Ovary (tissue), 9 donors: Measurements from ENCODE around the gene DPYSL4. TPM values are rescaled to one million over a fixed set of nuclear protein-coding genes. Genes with fewer than 3 reads are reported as not detected.
A peak's percentile ranks its signal among the peaks of the same experiment; 100 is the strongest.

Experiments
- DNase-seq, 5 donors: peaks; one replicate each; pipeline ENCODE4 v3.0.0-alpha.2; 2019 to 2020
- H3K27ac ChIP-seq, 2 donors: fragments of 200-600 bp; one replicate each; pipeline versions ENCODE4 v1.5.1 to v1.8.0; 2019 to 2022
- H3K27me3 ChIP-seq: fragments of 200-600 bp; one replicate; pipeline ENCODE4 v1.8.0; 2022
- H3K36me3 ChIP-seq: fragments of 200-600 bp; sonication (generic); one replicate; pipeline ENCODE4 v1.5.1; 2019
- H3K4me1 ChIP-seq: one replicate; pipeline ENCODE4 v1.8.1; 2013; ENCODE audit warnings: mild to moderate bottlenecking, moderate library complexity; ENCODE audit not compliant: insufficient read depth
- H3K4me3 ChIP-seq: fragments of 200-600 bp; sonication (generic); one replicate; pipeline ENCODE4 v1.5.1; 2017
- H3K9me3 ChIP-seq, 2 donors: fragments of 200-600 bp in 1 of 2; sonication (generic) in 1 of 2; one replicate each; pipeline versions ENCODE4 v1.5.1 to v1.8.1; 2013 to 2019; ENCODE audit warnings: mild to moderate bottlenecking in 1 of 2, moderate library complexity in 1 of 2
- EP300 ChIP-seq: sonication (generic); formaldehyde crosslinking; IDR thresholded peaks from one replicate; pipeline ENCODE4 v1.6.1; 2017; ENCODE audit warnings: antibody characterized with exemption
- POLR2A ChIP-seq: fragments of 450-650 bp; IDR thresholded peaks from one replicate; pipeline ENCODE4 v1.6.1; 2017; ENCODE audit warnings: antibody characterized with exemption, mild to moderate bottlenecking, moderate library complexity
- WGBS, 3 donors: extraction: QIAGEN DNeasy Blood & Tissue Kit in 1 of 3; methylation state at CpG; one replicate each; pipeline versions ENCODE4 v1.1.5 to v1.1.7; 2013 to 2017; 5-methylcytosine and 5-hydroxymethylcytosine counted together
- intact Hi-C, 4 donors: fragments of 100-400 bp; cut with DNase I; formaldehyde crosslinking; loops; one replicate each; pipeline versions ENCODE4 v1.11.0 to v1.15.1; 2022 to 2023
- polyA plus RNA-seq, 2 donors: library from polyadenylated mRNA; stranded (reverse); fragments of 200-250 nt in 1 of 2; fragments of 350-450 nt in 1 of 2; fragmentation: Illumina TruSeq in 1 of 2; extraction: RNeasy Lipid Tissue Mini Kit (QIAGEN cat#74804) in 1 of 2; gene quantifications; one replicate each; pipeline ENCODE4 v1.2.3, GENCODE V29; 2013 to 2014
- total RNA-seq, 7 donors: library from RNA; depleted of rRNA in 2 of 7; stranded (reverse); fragments of >200 nt in 2 of 7; fragmentation: NEBNext Ultra II Directional in 3 of 7; extraction: Animal tissue kit (Norgen Biotek cat#: 25700) in 3 of 7; gene quantifications; one replicate each; pipeline versions ENCODE4 v1.1.0 to v1.2.4, GENCODE V29; 2016 to 2023
- TF ChIP-seq, protein P1 (sequence below), 3 donors: fragments of 450-650 bp in 2 of 3; fragments of 200-600 bp in 1 of 3; IDR thresholded peaks; one replicate each; pipeline versions ENCODE4 v1.5.1 to v1.8.0; 2016 to 2022; ENCODE audit warnings: antibody characterized with exemption in 3 of 3, mild to moderate bottlenecking in 1 of 3
- donor health status: DM: no; HTN: no; CAD: no; lungs with moderate emphysema.
- donor health status: DM: no; HTN: no; CAD: no.
- donor health status: Bipolar disorder and iron deficiency.
- donor health status: DM: yes; HTN: yes; CAD: no.
- donor health status: DM: no; HTN: no; CAD: no.
- donor health status: DM: yes; HTN: yes; CAD: no.

DPYSL4 gene
- total and polyA plus RNA-seq, 9 donors: 0.27 to 7.0 (median 1.7) TPM

DNA sequence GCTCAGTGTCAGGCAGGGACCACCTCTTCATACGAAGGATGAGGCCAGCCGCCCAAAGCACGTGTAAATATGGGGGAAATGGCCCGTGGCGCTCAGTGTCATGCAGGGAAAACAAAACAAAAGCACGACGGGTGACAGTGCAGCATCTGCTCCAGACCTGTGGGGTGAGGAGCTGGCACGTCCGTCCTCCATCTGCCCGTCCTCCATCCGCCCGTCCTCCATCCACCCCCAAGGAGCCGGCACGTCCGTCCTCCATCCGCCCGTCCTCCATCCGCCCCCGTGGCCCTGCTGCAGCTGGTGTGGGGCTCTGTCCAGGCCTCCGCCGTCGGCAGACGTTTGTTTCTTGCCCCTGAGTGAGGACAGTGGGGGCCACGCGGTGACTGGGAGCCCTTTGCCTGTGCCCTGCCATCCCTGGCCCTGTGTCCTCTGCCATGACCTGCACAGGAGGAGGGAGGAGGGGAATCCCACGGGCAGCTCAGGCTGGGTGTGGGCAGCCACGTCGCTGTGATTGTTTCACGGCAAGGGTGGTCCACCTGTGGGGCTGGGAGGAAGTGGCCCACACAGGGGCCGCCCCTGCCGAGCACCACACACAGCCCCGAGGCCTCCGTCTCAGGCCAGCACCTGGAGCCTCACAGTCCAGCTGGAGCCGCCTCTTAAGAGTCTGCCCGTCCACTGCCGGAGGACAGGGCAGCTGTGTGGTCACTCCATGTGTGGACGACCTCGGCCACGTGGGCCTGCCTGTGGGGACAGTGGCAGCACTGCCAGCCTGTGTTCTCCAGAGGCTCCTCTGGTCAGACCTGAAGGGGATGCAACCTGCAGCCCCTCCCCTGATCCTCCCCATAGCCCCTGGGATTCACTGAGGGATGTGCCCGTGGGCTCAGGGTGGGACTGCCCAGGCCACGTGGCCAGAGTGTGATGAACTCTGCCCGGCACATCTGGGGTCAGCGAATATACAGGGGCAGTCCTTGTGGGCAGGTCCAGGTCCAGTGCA lies 38.2 kb upstream of the DPYSL4 start:
- TF ChIP-seq EP300 (no peak), POLR2A (no peak)
- TF ChIP-seq, protein P1, sequence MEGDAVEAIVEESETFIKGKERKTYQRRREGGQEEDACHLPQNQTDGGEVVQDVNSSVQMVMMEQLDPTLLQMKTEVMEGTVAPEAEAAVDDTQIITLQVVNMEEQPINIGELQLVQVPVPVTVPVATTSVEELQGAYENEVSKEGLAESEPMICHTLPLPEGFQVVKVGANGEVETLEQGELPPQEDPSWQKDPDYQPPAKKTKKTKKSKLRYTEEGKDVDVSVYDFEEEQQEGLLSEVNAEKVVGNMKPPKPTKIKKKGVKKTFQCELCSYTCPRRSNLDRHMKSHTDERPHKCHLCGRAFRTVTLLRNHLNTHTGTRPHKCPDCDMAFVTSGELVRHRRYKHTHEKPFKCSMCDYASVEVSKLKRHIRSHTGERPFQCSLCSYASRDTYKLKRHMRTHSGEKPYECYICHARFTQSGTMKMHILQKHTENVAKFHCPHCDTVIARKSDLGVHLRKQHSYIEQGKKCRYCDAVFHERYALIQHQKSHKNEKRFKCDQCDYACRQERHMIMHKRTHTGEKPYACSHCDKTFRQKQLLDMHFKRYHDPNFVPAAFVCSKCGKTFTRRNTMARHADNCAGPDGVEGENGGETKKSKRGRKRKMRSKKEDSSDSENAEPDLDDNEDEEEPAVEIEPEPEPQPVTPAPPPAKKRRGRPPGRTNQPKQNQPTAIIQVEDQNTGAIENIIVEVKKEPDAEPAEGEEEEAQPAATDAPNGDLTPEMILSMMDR (IDR thresholded peaks at IDR 0.05): no peak
- intact Hi-C loops: loop anchor here in 2 of 4 donors (10.0 kb wide), 2 partner anchors 114 to 264 kb away; no protein-coding TSS in a partner anchor
- 85 to 86% (median 85%) methylated on average over 43 of the region's 43 CpGs for WGBS, 3 donors
- H3K4me1 ChIP-seq: no peaks in the 10 kb centered on the region
- peak in 1 of 5 donors; percentile 25 for DNase-seq
- H3K27ac ChIP-seq: no peak overlapping the region
- no peaks in the 10 kb centered on the region for H3K27me3 ChIP-seq
- no peak overlapping the region for H3K4me3 ChIP-seq
- H3K36me3 ChIP-seq: no peaks in the 10 kb centered on the region
- H3K9me3 ChIP-seq: no peaks in the 10 kb centered on the region

- WGBS, 3 donors: 77 to 89% (median 87%) methylated on average over 15 to 22 of the region's 23 CpGs
- no peaks in the 10 kb centered on the region for H3K9me3 ChIP-seq
- peak in 1 of 5 donors; percentile 18 for DNase-seq
- no peaks in the 10 kb centered on the region for H3K27me3 ChIP-seq
- no peaks in the 10 kb centered on the region for H3K36me3 ChIP-seq
- H3K27ac ChIP-seq: no peak overlapping the region
- intact Hi-C loops: loop anchor here in 2 of 4 donors (10.0 kb wide), 2 partner anchors 114 to 264 kb away; no protein-coding TSS in a partner anchor
- no peaks in the 10 kb centered on the region for H3K4me1 ChIP-seq
- TF ChIP-seq, protein P1 (IDR thresholded peaks at IDR 0.05): no peak
- TF ChIP-seq EP300: no peak
- TF ChIP-seq POLR2A: no peak
- no peak overlapping the region for H3K4me3 ChIP-seq
Observed at GRCh38 chr10:132149271-132149670, 37.5 kb upstream of the DPYSL4 start.

- intact Hi-C loops: loop anchor here in 2 of 4 donors (10.0 kb wide), 2 partner anchors 115 to 265 kb away; no protein-coding TSS in a partner anchor
- no peaks in the 10 kb centered on the region for H3K36me3 ChIP-seq
- no peak overlapping the region for H3K27ac ChIP-seq
- no peaks in the 10 kb centered on the region for H3K27me3 ChIP-seq
- no peak for TF ChIP-seq EP300
- TF ChIP-seq, protein P1 (IDR thresholded peaks at IDR 0.05): no peak
- no peak for TF ChIP-seq POLR2A
- 93 to 96% (median 95%) methylated on average over 4 to 7 of the region's 7 CpGs for WGBS, 3 donors
- H3K4me1 ChIP-seq: no peaks in the 10 kb centered on the region
- H3K9me3 ChIP-seq: no peaks in the 10 kb centered on the region
- no peak overlapping the region for H3K4me3 ChIP-seq
- DNase-seq: peak in 2 of 5 donors; percentile 14 to 20
Observed at GRCh38 chr10:132149917-132150316, 36.8 kb upstream of the DPYSL4 start.

DNA sequence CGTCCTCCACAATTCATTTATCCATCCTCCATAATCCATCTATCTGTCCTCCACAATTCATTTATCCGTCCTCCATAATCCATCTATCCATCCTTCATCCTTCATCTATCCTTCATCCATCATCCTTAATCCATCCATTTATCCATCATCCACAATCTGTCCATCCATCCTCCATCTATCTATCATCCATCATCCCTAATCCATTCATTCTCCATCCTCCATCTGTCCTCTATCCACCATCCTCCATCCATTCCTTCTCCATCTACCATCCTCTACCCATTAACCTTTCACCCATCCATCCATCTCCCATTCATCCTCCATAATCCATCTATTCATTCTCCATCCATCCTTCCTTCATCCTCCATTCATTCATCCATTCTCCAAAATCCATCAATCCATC lies 36.0 kb upstream of the DPYSL4 start:
- H3K4me1 ChIP-seq: no peaks in the 10 kb centered on the region
- no peaks in the 10 kb centered on the region for H3K27me3 ChIP-seq
- no peaks in the 10 kb centered on the region for H3K36me3 ChIP-seq
- no peaks in the 10 kb centered on the region for H3K9me3 ChIP-seq
- no peak for DNase-seq
- intact Hi-C loops: no loop called here
- no peak overlapping the region for H3K4me3 ChIP-seq
- no peak for TF ChIP-seq POLR2A
- TF ChIP-seq EP300: no peak
- TF ChIP-seq, protein P1 (IDR thresholded peaks at IDR 0.05): no peak
- H3K27ac ChIP-seq: no peak overlapping the region
- 97% methylated on average over 2 of the region's 2 CpGs for WGBS, 3 donors
